Measurements from ENCODE around the gene PSD.
A peak's percentile ranks its signal among the peaks of the same experiment; 100 is the strongest.

Gene PSD

DNA sequence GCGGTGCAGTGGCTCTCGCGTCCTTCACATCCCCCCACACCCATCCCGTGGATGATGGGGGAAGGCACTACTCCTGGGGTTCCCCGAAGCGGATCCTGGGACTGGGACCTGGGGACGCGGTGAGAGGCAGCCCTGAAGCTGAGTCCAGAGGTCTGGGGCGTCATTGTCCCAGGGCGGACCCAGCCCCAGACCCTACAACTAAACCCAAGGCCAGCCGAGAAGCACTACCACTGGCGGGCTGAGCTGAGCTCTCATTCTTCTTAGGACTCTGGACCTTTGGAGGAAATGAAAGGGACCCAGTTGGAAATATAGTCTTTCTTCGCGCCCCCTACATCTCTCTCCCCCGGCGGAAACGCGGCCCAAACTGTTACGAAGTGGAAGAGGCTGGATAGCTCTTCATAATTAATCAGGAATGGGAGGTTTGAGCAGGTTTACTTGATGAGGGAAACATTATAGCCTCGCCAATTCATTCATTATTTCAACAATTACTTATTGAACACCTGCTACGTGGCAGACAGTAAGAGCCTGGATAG, 1.7 kb upstream of the PSD start:
- no peak for DNase-seq (ENCODE audit: low read depth in 2 of 2)

GRCh38 chr10:102419269-102420180, 940 bp upstream of the PSD start:
- peak; percentile 34 to 58 for DNase-seq (ENCODE audit: low read depth in 2 of 2)

DNA sequence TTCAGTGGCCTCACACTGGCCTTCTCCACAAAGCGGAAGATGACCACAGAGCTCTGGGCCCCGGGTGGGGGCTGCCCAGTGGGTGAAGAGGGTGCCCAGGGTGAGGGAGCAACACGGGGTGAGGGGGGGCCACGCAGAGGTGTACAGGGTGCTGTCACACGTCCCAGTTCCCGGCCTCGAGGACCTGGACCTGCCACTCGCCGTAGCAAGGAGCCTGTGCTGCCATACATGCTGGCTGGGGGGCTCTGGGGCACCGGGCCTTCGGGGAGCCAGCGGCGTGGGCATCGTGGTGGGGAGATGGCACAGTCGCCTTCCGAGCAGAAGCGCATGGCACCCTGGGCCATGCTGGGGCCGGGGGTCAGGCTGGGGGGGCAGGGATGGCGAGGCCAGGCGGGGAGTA, 1.9 kb downstream of the PSD start:
- no peak for DNase-seq (ENCODE audit: low read depth in 2 of 2)

- no peak for DNase-seq (ENCODE audit: low read depth in 2 of 2)
Measured at GRCh38 chr10:102416283-102416682, 2.3 kb downstream of the PSD start.

DNA sequence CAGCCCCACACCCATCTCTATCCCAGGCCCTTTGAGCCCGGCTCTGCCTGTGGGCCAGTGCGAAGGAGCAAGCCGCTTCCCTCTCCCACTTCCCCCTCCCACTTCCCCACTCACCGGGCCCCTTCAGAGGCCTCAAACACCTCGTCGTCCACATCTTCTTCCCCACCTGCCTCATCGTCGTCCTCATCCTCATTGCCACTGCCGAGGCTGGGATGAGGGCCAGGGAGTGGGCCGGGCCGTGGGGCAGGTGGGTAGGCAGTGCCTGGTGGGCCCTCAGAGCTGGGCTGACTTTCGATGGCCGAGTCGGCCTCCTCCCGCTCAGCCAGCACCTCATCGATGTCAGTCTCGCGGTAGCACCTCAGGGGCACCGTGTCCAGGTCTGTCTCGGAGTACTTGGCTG, 3.8 kb downstream of the PSD start:
- DNase-seq (ENCODE audit: low read depth in 2 of 2): no peak

GRCh38 chr10:102413806-102414561, 4.6 kb downstream of the PSD start:
- DNase-seq (ENCODE audit: low read depth in 2 of 2): no peak

GRCh38 chr10:102413053-102413705, 5.4 kb downstream of the PSD start:
- DNase-seq (ENCODE audit: low read depth in 2 of 2): no peak

- no peak for DNase-seq (ENCODE audit: low read depth in 2 of 2)
Measured at GRCh38 chr10:102412293-102412692, 6.3 kb downstream of the PSD start.

GRCh38 chr10:102411341-102412255, 7.0 kb downstream of the PSD start:
- DNase-seq (ENCODE audit: low read depth in 2 of 2): no peak

DNA sequence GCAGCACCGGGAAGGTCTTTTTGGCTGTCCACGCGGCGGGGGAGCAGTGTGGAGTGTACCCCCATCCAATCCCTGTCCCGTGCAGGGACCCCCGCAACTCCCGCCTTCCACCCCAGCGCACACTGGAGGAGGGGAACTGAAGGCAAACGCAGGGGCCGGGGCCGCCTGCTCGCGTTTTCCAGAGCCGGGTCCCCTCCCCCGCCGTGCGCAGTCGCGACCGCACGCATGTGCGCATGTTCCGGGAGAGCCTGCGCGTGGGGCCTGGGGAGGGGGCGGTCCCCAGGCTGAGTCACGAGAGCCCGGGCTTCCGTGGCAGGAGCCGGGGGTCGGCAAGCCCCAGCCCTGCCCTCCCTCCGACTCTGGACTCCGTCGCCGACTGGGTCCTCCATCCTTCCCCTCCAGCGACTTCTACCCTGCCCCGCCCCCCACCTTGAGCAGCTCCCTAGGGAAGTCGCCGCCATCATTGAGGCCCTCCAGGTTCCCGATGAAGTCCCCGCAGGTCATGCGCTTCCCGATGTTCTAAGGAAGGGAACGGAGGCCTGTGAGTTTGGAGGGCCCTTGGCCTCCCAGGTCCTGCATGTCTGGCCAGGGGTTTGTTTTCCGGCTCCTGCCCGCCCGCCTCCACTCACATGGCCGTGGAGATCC, 8.0 kb downstream of the PSD start:
- DNase-seq (ENCODE audit: low read depth in 2 of 2): peak in 1 of 2 donors; percentile 62

DNA sequence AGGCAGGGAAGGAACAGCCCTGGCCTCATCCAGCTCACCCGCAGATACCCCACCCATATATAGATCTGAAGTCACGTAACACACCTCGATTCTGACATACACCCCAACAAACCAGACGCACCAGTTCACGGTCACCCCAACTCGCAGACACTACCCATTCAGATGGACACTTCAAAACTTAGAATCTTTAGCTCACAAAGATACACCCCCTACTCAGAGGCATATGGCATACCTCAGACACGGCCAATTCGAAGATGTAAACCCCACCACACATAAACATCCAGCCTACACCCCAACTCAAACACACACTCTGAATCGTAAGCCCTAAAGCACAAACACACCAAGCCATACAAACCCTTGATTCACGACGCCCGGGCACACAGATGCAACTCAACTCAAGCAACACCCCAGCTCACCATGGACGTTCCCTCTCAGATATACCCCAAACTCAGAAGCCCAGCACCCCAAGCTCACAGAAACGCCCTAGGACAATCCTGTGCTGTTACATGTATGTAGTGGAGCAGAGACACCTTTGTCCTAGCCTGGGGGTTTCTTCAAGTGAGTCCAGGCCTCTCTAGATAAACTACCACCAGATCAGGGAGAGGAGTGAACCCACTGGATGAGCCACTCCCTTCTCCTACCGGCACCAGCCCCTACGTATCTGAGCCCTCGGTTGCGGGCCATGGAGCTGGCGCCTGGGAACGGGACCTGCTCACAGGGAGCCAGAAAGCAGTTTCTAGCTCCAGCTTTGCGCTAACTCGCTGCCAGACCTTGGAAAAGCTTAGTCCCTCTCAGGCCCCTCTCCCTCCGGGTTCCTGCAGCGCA, 8.8 kb downstream of the PSD start:
- DNase-seq (ENCODE audit: low read depth in 2 of 2): no peak

DNA sequence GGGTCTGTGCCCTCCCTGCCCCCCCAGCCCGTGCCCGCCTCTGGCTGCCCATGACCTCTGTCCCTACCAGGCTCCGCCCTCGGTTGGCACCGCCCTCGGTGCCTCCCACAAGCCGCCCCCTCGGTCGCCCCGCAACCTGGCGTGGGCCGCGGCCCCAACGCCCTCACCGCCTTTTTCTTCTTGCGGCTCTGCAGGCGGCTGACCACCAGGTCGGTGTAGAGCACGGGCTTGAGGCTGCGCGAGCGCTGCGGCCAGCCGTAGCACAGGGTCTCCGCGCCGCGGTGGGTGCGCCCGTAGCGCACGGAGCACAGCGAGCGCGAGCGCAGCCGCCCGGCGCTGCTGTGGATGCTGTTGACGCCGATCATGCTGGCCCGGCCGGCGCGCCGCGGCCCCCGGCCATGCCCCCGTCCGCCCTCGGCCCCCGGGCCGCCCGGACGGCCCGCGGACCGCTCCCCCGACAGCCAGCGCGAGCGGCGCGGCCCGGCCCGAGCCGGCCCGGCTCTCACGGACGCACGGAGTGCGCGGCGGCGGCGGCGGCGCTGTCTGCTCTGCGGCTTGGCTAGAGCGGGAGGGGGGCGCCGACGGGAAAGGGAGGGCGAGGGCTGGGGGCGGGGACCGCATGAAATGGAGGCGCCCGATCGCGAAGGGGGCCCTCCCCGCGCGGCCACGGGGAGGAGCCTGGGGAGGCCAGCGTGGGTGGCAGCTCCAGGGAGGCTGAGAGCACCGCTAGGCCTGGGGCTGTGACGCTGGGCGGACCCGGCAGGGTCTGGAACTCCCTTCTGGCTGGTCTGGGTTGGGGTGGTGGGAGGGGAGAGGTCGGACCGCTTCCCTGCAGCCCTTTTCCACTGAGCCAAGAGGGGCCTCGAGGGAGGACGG, 9.6 kb downstream of the PSD start:
- peak; percentile 61 to 84 for DNase-seq (ENCODE audit: low read depth in 2 of 2)

DNA sequence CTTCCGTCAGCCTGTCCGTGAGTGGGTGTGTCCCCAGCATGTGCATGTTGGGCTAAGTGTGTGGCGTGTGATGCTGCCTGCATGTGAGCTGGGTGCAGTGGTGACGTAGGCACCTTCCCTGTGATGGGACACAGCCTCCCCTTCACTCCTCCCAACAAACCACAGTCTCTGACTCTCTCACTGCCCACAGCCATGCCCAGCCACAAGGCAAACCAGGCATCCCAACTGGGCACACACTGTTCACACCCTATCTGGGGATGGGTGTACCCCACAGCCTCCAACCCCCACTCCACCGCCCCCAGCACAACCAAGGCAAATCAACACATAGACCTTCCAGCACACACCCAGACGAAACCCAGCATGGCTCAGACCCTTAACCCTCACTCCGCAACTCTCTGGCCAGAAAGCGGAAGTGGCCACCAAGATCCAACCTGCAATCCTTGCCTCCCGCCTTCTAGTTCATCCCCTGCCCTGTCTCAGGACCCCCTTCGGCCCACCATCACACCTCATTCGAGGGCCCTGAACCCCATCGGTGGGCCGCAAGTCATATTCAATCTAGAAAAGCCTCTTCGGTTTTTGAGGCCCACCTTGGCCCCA, 10.4 kb downstream of the PSD start:
- DNase-seq (ENCODE audit: low read depth in 2 of 2): no peak

DNA sequence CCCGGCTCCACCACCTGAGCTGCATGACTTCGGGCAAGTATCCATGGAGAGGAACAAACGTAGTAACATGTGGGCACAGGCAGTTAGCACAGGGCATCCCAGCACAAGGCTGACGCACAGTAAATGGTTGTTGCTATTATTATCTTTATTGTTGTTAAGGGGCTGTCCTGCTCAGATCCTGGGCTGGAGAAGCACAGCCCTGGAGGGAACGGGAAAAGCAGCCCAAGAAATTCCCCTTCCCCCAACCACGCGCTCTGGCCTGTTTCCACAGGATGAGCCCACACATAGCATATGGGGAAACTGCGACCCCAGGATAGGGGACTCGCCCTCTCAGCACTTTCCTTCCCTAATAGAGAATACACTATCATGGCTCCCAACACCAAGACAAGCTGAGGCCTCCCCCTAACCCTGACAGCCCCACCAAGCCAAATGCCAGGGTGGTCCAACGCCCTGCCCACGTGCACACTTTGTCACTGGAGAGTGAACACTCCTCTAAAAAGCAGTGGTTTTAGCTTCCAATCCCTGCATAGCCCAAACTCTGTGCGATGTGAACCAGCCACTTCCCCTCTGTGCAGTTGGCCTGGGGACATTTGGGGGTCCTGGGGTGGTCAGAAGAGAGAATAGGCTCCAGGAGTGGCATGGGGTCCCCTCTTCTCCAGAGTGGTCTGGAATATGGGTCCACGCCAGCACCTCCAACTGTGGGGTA, 11.0 kb downstream of the PSD start:
- no peak for DNase-seq (ENCODE audit: low read depth in 2 of 2)

- DNase-seq (ENCODE audit: low read depth in 2 of 2): no peak
Measured at GRCh38 chr10:102406815-102407214, 11.8 kb downstream of the PSD start.

DNA sequence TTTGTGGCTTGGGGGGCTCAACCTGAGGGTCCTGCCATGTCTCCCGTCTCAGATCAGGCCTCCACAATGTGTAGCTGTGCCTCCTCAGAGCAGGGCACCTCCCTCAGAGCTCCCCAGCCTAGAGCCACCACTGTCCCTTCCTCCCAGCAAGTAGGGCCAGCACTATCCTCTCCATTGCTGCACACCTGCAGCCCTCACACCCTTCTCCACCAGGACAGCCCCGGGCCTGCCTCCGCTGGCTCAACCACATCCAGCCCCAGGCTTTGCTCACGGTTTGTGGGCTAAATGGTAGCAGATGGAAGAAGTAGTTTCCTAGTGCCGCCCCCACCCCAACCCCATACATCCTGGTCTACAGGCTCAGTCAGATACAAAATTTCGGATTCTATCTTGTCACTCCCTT, 13.0 kb downstream of the PSD start:
- DNase-seq (ENCODE audit: low read depth in 2 of 2): no peak

GRCh38 chr10:102405108-102405571, 13.4 kb downstream of the PSD start:
- DNase-seq (ENCODE audit: low read depth in 2 of 2): no peak

Measured in stimulated activated CD8-positive, alpha-beta memory T cell treated with anti-CD3 and anti-CD28 coated beads, Interleukin-7, amount 100 ng/mL, for 4 hours (primary cell).